GM23248 (cell line): ENCODE data around the gene CERK. TPM values are rescaled to one million over a fixed set of nuclear protein-coding genes. Genes with fewer than 3 reads are reported as not detected.

Source experiments
- DNase-seq: peaks from one replicate; pipeline ENCODE4 v3.0.0-alpha.2; 2015
- H2AFZ ChIP-seq: fragments of 200-600 bp; sonication (generic); 2 replicates; pipeline ENCODE4 v1.6.1; 2016; ENCODE audit warnings: antibody characterized with exemption
- H3F3A ChIP-seq: fragments of 200-600 bp; sonication (generic); 2 replicates; pipeline ENCODE4 v1.6.1; 2016; ENCODE audit warnings: mild to moderate bottlenecking, antibody characterized with exemption, mixed run types; ENCODE audit not compliant: insufficient read depth
- H3K27ac ChIP-seq: fragments of 200-600 bp; sonication (generic); 2 replicates; pipeline ENCODE4 v1.5.1; 2016; ENCODE audit warnings: mild to moderate bottlenecking
- H3K27me3 ChIP-seq: fragments of 200-600 bp; sonication (generic); replicated peaks from 2 replicates; pipeline ENCODE4 v1.6.1; 2016; ENCODE audit warnings: mild to moderate bottlenecking; ENCODE audit not compliant: insufficient read depth
- H3K36me3 ChIP-seq: fragments of 200-600 bp; sonication (generic); 2 replicates; pipeline ENCODE4 v1.6.1; 2016; ENCODE audit warnings: low read depth, mild to moderate bottlenecking
- H3K4me1 ChIP-seq: fragments of 200-600 bp; sonication (generic); 2 replicates; pipeline ENCODE4 v1.6.1; 2016; ENCODE audit warnings: mild to moderate bottlenecking; ENCODE audit not compliant: insufficient read depth
- H3K4me2 ChIP-seq: fragments of 200-600 bp; sonication (generic); one replicate; pipeline ENCODE4 v1.6.1; 2016; ENCODE audit warnings: mild to moderate bottlenecking; ENCODE audit not compliant: unreplicated experiment
- H3K4me3 ChIP-seq: fragments of 200-600 bp; sonication (generic); 2 replicates; pipeline ENCODE4 v1.5.1; 2016; ENCODE audit warnings: mild to moderate bottlenecking
- H3K79me2 ChIP-seq: fragments of 200-600 bp; sonication (generic); 2 replicates; pipeline ENCODE4 v1.6.1; 2016; ENCODE audit warnings: mild to moderate bottlenecking; ENCODE audit not compliant: insufficient read depth
- H3K9ac ChIP-seq: fragments of 200-600 bp; sonication (generic); 2 replicates; pipeline ENCODE4 v1.6.1; 2016; ENCODE audit warnings: mild to moderate bottlenecking
- H3K9me2 ChIP-seq: fragments of 200-600 bp; sonication (generic); 2 replicates; pipeline ENCODE4 v1.6.1; 2016; ENCODE audit warnings: mixed run types, mild to moderate bottlenecking, moderate library complexity; ENCODE audit not compliant: insufficient read depth
- H3K9me3 ChIP-seq: fragments of 200-600 bp; sonication (generic); one replicate; pipeline ENCODE4 v1.6.1; 2017; ENCODE audit warnings: low read depth
- H4K20me1 ChIP-seq: fragments of 200-600 bp; sonication (generic); 2 replicates; pipeline ENCODE4 v1.6.0; 2016; ENCODE audit not compliant: insufficient read depth
- EZH2 ChIP-seq: fragments of 200-600 bp; sonication (generic); IDR thresholded peaks from 2 replicates; pipeline ENCODE4 v1.6.1; 2018; ENCODE audit warnings: antibody characterized with exemption, mild to moderate bottlenecking; ENCODE audit not compliant: insufficient read depth, poor library complexity, severe bottlenecking
- EZH2phosphoT487 ChIP-seq: fragments of 200-600 bp; sonication (generic); IDR thresholded peaks from 2 replicates; pipeline ENCODE4 v1.6.1; 2018; ENCODE audit warnings: antibody characterized with exemption, moderate library complexity, mild to moderate bottlenecking, low read depth; ENCODE audit not compliant: insufficient read depth
- WGBS, 2 experiments: methylation state at CpG; one replicate each; pipeline ENCODE4 v1.1.6; 2015 to 2017; ENCODE audit warnings: low lambda C conversion rate in 2 of 2, low coverage in 1 of 2; ENCODE audit errors: missing lambda C conversion rate in 2 of 2; 5-methylcytosine and 5-hydroxymethylcytosine counted together
- in situ Hi-C: fragments of 300-500 bp; cut with MboI; formaldehyde crosslinking; loops from 2 replicates; pipeline ENCODE4 v1.15.0; 2020
- polyA plus RNA-seq: library from polyadenylated mRNA; unstranded; fragments of >200 nt; fragmentation: Nextera tagmentation; extraction: Ambion mirVana; gene quantifications from 2 replicates; pipeline ENCODE4 v1.2.1, GENCODE V29; 2016
- total RNA-seq: library from RNA; depleted of rRNA; stranded (reverse); fragments of >200 nt; shearing (Covaris generic); gene quantifications from 2 replicates; pipeline ENCODE4 v1.2.3, GENCODE V29; 2014

The CERK gene
- total and polyA plus RNA-seq, 2 experiments from 2014 or later, result 25.3 to 45.4 TPM

- no peak overlapping the region for H2AFZ ChIP-seq
- no peak overlapping the region for H3K9ac ChIP-seq
- no peak for DNase-seq
- no peak overlapping the region for H3K27ac ChIP-seq
- H3K9me2 ChIP-seq, result no peaks in the 10 kb centered on the region
- no peaks in the 10 kb centered on the region for H3K4me1 ChIP-seq
- H3K4me2 ChIP-seq, result no peak overlapping the region
- H4K20me1 ChIP-seq, result no peaks in the 10 kb centered on the region
- H3F3A ChIP-seq, result no peaks in the 10 kb centered on the region
- no peaks in the 10 kb centered on the region for H3K9me3 ChIP-seq
- in situ Hi-C loops, result no loop called here
- H3K4me3 ChIP-seq, result no peak overlapping the region
- no peak for TF ChIP-seq EZH2phosphoT487
- no peak for TF ChIP-seq EZH2
- no peaks in the 10 kb centered on the region for H3K36me3 ChIP-seq
- no peaks in the 10 kb centered on the region for H3K27me3 ChIP-seq
- no peaks in the 10 kb centered on the region for H3K79me2 ChIP-seq
- WGBS, 2 experiments, result 92 to 93% methylated on average over 12 to 17 of the region's 17 CpGs
These were observed 71.3 kb downstream of the CERK start for GRCh38 chr22:46666577-46667244.

- H4K20me1 ChIP-seq, result no peaks in the 10 kb centered on the region
- H3F3A ChIP-seq, result no peaks in the 10 kb centered on the region
- WGBS, 2 experiments, result 83 to 92% methylated on average over 14 to 18 of the region's 18 CpGs
- H2AFZ ChIP-seq, result no peak overlapping the region
- H3K79me2 ChIP-seq, result no peaks in the 10 kb centered on the region
- H3K27ac ChIP-seq, result no peak overlapping the region
- H3K36me3 ChIP-seq, result no peaks in the 10 kb centered on the region
- no peak for TF ChIP-seq EZH2
- TF ChIP-seq EZH2phosphoT487, result no peak
- no peaks in the 10 kb centered on the region for H3K27me3 ChIP-seq
- in situ Hi-C loops, result no loop called here
- no peaks in the 10 kb centered on the region for H3K9me2 ChIP-seq
- no peak overlapping the region for H3K4me2 ChIP-seq
- H3K9ac ChIP-seq, result no peak overlapping the region
- no peaks in the 10 kb centered on the region for H3K4me1 ChIP-seq
- no peaks in the 10 kb centered on the region for H3K9me3 ChIP-seq
- DNase-seq, result no peak
- no peak overlapping the region for H3K4me3 ChIP-seq
These were observed 72.2 kb downstream of the CERK start for GRCh38 chr22:46665751-46666280.

DNA sequence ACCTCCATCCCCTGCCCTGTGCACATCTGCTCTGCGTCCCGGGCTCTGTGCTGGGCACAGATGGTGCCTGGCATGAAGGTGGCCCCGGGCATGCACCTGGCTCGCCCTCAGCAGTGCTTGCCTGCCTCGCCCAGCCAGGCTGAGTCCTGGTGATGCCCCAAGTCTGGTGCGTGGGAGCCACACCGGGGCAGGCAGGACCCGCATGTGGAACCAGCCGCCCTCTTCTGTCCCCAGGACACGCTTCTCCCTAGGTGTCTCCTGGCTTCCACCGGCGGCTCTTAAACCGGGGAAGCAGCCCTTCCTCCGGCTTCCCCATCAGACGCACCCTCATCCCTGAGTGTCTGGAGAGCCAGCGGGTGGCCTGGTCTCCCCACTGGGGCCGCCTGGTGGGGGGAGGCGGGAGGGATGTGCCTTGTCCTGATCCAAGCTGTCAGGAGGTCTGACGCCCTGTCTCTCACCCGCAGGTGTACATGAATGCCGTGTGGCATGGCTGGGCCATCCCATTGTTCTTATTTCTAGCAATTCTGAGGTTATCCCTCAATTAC, 72.8 kb downstream of the CERK start:
- Histone ChIP-seq H3K9ac (no peak overlapping the region), H3K4me1 (no peaks in the 10 kb centered on the region), H3K27ac (no peak overlapping the region), H3K27me3 (no peaks in the 10 kb centered on the region), H3K79me2 (no peaks in the 10 kb centered on the region), H3K9me3 (no peaks in the 10 kb centered on the region), H3K4me3 (no peak overlapping the region), H3K4me2 (no peak overlapping the region), H3F3A (no peaks in the 10 kb centered on the region), H3K9me2 (no peaks in the 10 kb centered on the region), H2AFZ (no peak overlapping the region), H3K36me3 (no peaks in the 10 kb centered on the region), H4K20me1 (no peaks in the 10 kb centered on the region)
- WGBS, 2 experiments, result 97 to 98% methylated on average over 20 of the region's 21 CpGs
- DNase-seq, result no peak
- TF ChIP-seq EZH2phosphoT487, result no peak
- in situ Hi-C loops, result no loop called here

DNA sequence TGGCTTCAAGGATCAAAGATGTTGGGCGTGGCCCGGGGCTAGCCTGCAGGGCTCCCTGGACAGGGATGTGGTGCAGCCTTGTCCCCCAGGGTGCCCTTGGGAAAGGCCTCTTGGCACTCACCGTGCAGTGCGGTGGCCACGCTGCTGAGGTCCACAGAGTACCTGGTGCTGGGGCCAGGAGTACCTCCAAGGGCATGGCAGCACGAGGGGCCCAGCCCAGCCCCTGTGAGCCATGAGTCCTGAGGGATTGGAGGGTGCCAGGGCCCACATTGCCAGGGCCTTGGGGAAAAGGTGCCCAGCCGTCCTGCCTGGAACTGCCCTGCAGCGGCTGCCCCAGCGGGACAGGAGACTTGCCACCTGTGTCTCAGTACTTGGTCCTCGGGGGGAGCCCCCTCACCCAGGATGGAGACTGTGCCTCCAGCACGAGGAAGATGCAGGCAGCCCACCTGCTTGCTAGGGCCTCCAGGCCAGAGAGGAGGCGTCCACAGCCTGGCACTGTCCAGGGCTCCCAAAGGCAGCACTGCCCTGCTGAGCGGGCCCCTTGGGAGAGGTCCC, 73.7 kb downstream of the CERK start:
- TF ChIP-seq EZH2 (no peak), EZH2phosphoT487 (no peak)
- no peaks in the 10 kb centered on the region for H3K9me3 ChIP-seq
- H3K27me3 ChIP-seq, result no peaks in the 10 kb centered on the region
- H3K9me2 ChIP-seq, result no peaks in the 10 kb centered on the region
- H3K9ac ChIP-seq, result no peak overlapping the region
- no peak for DNase-seq
- no peaks in the 10 kb centered on the region for H3K4me1 ChIP-seq
- no peak overlapping the region for H3K27ac ChIP-seq
- H2AFZ ChIP-seq, result no peak overlapping the region
- 87 to 90% methylated on average over 8 to 12 of the region's 13 CpGs for WGBS, 2 experiments
- H3K36me3 ChIP-seq, result no peaks in the 10 kb centered on the region
- H3K4me3 ChIP-seq, result no peak overlapping the region
- H4K20me1 ChIP-seq, result no peaks in the 10 kb centered on the region
- no peaks in the 10 kb centered on the region for H3F3A ChIP-seq
- no peak overlapping the region for H3K4me2 ChIP-seq
- H3K79me2 ChIP-seq, result no peaks in the 10 kb centered on the region
- in situ Hi-C loops, result no loop called here
